Right atrium auricular region (tissue), 2 donors: ENCODE results near the gene ONECUT1. TPM values are rescaled to one million over a fixed set of nuclear protein-coding genes. Genes with fewer than 3 reads are reported as not detected.

Experiments used
- DNase-seq: peaks from one replicate; pipeline ENCODE4 v3.0.0-alpha.2; 2019; ENCODE audit warnings: low spot score
- H3K27ac ChIP-seq, 2 donors: fragments of 200-600 bp; sonication (generic); 1 replicate in 1 of 2; 2 replicates in 1 of 2; pipeline ENCODE4 v1.5.1; 2016 to 2019
- H3K27me3 ChIP-seq, 2 donors: fragments of 200-600 bp; sonication (generic); one replicate each; pipeline versions ENCODE4 v1.5.1 to v1.6.0; 2017 to 2019
- H3K36me3 ChIP-seq: fragments of 200-600 bp; sonication (generic); one replicate; pipeline ENCODE4 v1.5.1; 2016
- H3K4me1 ChIP-seq, 2 donors: fragments of 200-600 bp; sonication (generic); one replicate each; pipeline versions ENCODE4 v1.5.1 to v1.6.0; 2017 to 2019
- H3K4me3 ChIP-seq, 2 donors: fragments of 200-600 bp; sonication (generic); 1 replicate in 1 of 2; 2 replicates in 1 of 2; pipeline ENCODE4 v1.5.1; 2017 to 2019; ENCODE audit warnings: mild to moderate bottlenecking in 1 of 2, moderate library complexity in 1 of 2
- H3K9me3 ChIP-seq, 2 donors: fragments of 200-600 bp; sonication (generic); one replicate each; pipeline ENCODE4 v1.5.1; 2019
- total RNA-seq, 2 donors: library from RNA; depleted of rRNA; stranded (reverse); fragments of >200 nt; gene quantifications; one replicate each; pipeline ENCODE4 v1.1.0, GENCODE V29; 2016
- TF ChIP-seq, protein P1 (sequence below), 2 donors: fragments of 200-600 bp; sonication (generic); IDR thresholded peaks; one replicate each; pipeline ENCODE4 v1.5.1; 2019; ENCODE audit warnings: antibody characterized with exemption in 2 of 2

The ONECUT1 gene
- total RNA-seq, 2 donors from 2014 or later = not detected

GRCh38 chr15:52808996-52809395 lies 18.9 kb upstream of the ONECUT1 start:
- TF ChIP-seq, protein P1, sequence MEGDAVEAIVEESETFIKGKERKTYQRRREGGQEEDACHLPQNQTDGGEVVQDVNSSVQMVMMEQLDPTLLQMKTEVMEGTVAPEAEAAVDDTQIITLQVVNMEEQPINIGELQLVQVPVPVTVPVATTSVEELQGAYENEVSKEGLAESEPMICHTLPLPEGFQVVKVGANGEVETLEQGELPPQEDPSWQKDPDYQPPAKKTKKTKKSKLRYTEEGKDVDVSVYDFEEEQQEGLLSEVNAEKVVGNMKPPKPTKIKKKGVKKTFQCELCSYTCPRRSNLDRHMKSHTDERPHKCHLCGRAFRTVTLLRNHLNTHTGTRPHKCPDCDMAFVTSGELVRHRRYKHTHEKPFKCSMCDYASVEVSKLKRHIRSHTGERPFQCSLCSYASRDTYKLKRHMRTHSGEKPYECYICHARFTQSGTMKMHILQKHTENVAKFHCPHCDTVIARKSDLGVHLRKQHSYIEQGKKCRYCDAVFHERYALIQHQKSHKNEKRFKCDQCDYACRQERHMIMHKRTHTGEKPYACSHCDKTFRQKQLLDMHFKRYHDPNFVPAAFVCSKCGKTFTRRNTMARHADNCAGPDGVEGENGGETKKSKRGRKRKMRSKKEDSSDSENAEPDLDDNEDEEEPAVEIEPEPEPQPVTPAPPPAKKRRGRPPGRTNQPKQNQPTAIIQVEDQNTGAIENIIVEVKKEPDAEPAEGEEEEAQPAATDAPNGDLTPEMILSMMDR (IDR thresholded peaks at IDR 0.05) = no peak
- DNase-seq = no peak
- no peak overlapping the region for H3K4me3 ChIP-seq
- H3K9me3 ChIP-seq = no peaks in the 10 kb centered on the region
- no peak overlapping the region for H3K27ac ChIP-seq
- H3K4me1 ChIP-seq = peaks cover 0 to 22% of the 10 kb centered on the region in 2 donors
- no peaks in the 10 kb centered on the region for H3K36me3 ChIP-seq
- H3K27me3 ChIP-seq = peaks cover 4 to 6% of the 10 kb centered on the region in 2 donors

DNA sequence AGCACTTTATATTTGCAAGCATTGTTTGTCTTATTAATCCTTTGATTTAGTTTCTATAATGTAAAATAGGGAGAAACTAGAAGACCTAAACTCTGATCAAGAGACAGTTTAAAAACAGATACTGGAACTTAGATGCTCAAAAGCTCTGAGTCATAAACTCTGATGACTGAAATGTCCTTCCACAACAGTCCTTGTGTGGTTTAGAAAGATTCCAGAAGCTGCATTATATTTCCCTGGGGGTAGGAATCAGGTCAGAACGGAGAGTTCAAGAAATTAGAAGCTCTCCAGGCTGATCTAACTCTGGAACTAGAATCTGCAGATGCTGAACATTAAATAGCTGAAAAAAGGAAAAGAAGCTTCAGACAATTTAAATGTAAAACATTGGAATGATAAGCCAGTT lies 18.3 kb upstream of the ONECUT1 start:
- Histone ChIP-seq H3K4me1 (peaks cover 0 to 27% of the 10 kb centered on the region in 2 donors), H3K27ac (no peak overlapping the region), H3K4me3 (no peak overlapping the region), H3K9me3 (no peaks in the 10 kb centered on the region), H3K36me3 (no peaks in the 10 kb centered on the region), H3K27me3 (peaks cover 5 to 10% of the 10 kb centered on the region in 2 donors)
- DNase-seq = no peak
- TF ChIP-seq, protein P1 (IDR thresholded peaks at IDR 0.05) = no peak

- no peak for DNase-seq
- TF ChIP-seq, protein P1 (IDR thresholded peaks at IDR 0.05) = no peak
- no peaks in the 10 kb centered on the region for H3K9me3 ChIP-seq
- peak overlapping the region in 1 of 2 donors; percentile 38 for H3K4me3 ChIP-seq
- no peak overlapping the region for H3K27ac ChIP-seq
- no peaks in the 10 kb centered on the region for H3K36me3 ChIP-seq
- peaks cover 19 to 20% of the 10 kb centered on the region in 2 donors for H3K27me3 ChIP-seq
- peaks cover 0 to 30% of the 10 kb centered on the region in 2 donors for H3K4me1 ChIP-seq
These were observed 16.1 kb upstream of the ONECUT1 start for GRCh38 chr15:52806284-52806655.

DNA sequence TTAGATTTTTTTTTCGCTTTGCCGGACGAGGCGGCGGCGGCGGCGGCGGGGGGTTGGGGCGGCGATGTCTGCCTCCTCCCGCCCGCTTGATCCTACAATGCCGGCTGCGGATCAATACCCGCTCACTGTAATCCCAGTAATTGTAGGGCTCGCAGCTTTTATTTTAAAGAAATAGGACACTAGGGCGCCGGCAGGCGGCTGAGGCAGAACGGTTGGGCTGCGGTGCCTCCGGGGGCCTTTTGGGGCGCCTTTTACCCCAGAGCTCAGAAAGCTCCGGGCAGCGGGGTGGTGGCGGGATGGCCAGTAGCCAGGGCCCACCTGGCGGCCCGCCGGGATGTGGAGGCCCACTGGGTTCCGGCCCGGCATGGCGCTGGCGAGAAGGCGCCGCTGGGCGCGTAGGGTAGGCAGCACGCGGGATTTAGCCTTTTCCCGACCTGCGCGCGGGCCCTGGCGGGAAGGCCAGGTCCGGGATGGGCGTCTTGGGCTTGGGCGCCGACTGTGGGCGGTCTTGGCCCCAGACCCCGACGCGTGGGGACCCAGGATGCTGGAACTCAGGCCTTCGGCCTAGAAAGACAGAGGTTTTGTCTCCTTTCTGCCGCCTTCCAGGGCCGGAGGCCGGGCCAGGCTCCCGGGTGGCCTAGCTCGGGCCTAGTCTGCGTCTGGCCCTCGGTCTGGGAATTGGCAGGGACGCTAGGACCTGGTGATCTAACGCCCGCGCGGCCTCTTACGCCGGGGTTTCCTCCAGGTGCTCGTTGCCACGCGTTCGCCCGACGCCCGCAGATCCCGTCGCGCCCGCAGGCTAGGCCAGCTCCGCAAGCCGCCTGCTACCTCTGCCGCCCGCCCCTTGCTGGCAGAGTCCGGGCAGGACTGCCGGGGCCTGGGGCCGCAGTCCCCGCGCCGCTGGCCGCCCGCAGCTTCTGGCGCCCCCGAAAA lies 15.5 kb upstream of the ONECUT1 start:
- no peak overlapping the region for H3K27ac ChIP-seq
- TF ChIP-seq, protein P1 (IDR thresholded peaks at IDR 0.05) = no peak
- peaks cover 25% of the 10 kb centered on the region in 2 donors for H3K27me3 ChIP-seq
- H3K9me3 ChIP-seq = no peaks in the 10 kb centered on the region
- DNase-seq = no peak
- H3K4me3 ChIP-seq = peak overlapping the region in 1 of 2 donors; percentile 38
- peaks cover 0 to 30% of the 10 kb centered on the region in 2 donors for H3K4me1 ChIP-seq
- no peaks in the 10 kb centered on the region for H3K36me3 ChIP-seq

GRCh38 chr15:52804526-52805081 lies 14.5 kb upstream of the ONECUT1 start:
- no peak overlapping the region for H3K27ac ChIP-seq
- no peaks in the 10 kb centered on the region for H3K9me3 ChIP-seq
- H3K4me3 ChIP-seq = peak overlapping the region in 1 of 2 donors; percentile 38
- peaks cover 31 to 33% of the 10 kb centered on the region in 2 donors for H3K27me3 ChIP-seq
- H3K36me3 ChIP-seq = no peaks in the 10 kb centered on the region
- no peak for DNase-seq
- TF ChIP-seq, protein P1 (IDR thresholded peaks at IDR 0.05) = no peak
- H3K4me1 ChIP-seq = peaks cover 0 to 30% of the 10 kb centered on the region in 2 donors
